GM06990 (cell line): ENCODE results near the gene HIP1.

Experiments
- DNase-seq: peaks from one replicate; pipeline ENCODE4 v3.0.0-alpha.2; 2011; ENCODE audit not compliant: insufficient read length; ENCODE audit errors: extremely low read depth
- H3K27me3 ChIP-seq: replicated peaks from 2 replicates; pipeline ENCODE4 v1.6.0; 2011; ENCODE audit warnings: low read length; ENCODE audit not compliant: control insufficient read depth, insufficient read depth
- H3K36me3 ChIP-seq: 2 replicates; pipeline ENCODE4 v1.5.1; 2011; ENCODE audit warnings: low read length; ENCODE audit not compliant: control insufficient read depth, insufficient read depth
- H3K4me3 ChIP-seq: replicated peaks from 2 replicates; pipeline ENCODE4 v1.5.1; 2011; ENCODE audit warnings: low read depth, mild to moderate bottlenecking, control low read depth, low read length
- CTCF ChIP-seq: IDR thresholded peaks from 2 replicates; pipeline ENCODE4 v1.5.1; 2011; ENCODE audit warnings: low read length, control low read depth, mild to moderate bottlenecking, inconsistent platforms; ENCODE audit not compliant: insufficient read depth, poor library complexity, severe bottlenecking

The HIP1 gene

GRCh38 chr7:75704928-75705327 is 33.8 kb downstream of the HIP1 start:
- no peaks in the 10 kb centered on the region for H3K27me3 ChIP-seq
- H3K36me3 ChIP-seq, result no peaks in the 10 kb centered on the region
- H3K4me3 ChIP-seq, result no peak overlapping the region
- DNase-seq, result no peak
- TF ChIP-seq CTCF, result no peak

- no peaks in the 10 kb centered on the region for H3K36me3 ChIP-seq
- H3K27me3 ChIP-seq, result no peaks in the 10 kb centered on the region
- TF ChIP-seq CTCF, result no peak
- H3K4me3 ChIP-seq, result no peak overlapping the region
- no peak for DNase-seq
Measured at GRCh38 chr7:75702515-75702914, 36.2 kb downstream of the HIP1 start.

- DNase-seq, result no peak
- Histone ChIP-seq H3K27me3 (no peaks in the 10 kb centered on the region), H3K36me3 (no peaks in the 10 kb centered on the region), H3K4me3 (no peak overlapping the region)
- no peak for TF ChIP-seq CTCF
Measured at GRCh38 chr7:75699993-75700392, 38.7 kb downstream of the HIP1 start.

- TF ChIP-seq CTCF, result no peak
- no peaks in the 10 kb centered on the region for H3K36me3 ChIP-seq
- H3K27me3 ChIP-seq, result no peaks in the 10 kb centered on the region
- no peak for DNase-seq
- H3K4me3 ChIP-seq, result no peak overlapping the region
Measured at GRCh38 chr7:75698358-75698757, 40.4 kb downstream of the HIP1 start.

GRCh38 chr7:75696263-75697037 is 42.3 kb downstream of the HIP1 start:
- Histone ChIP-seq H3K36me3 (no peaks in the 10 kb centered on the region), H3K27me3 (no peaks in the 10 kb centered on the region)
- no peak for TF ChIP-seq CTCF

More at GRCh38 chr7:75696263-75697037, 42.3 kb downstream of the HIP1 start:
- no peak for DNase-seq
- H3K4me3 ChIP-seq, result no peak overlapping the region
